Panc1 (cell line): ENCODE results near the gene OR51I2. TPM values are rescaled to one million over a fixed set of nuclear protein-coding genes. Genes with fewer than 3 reads are reported as not detected.

Source experiments
- ATAC-seq: fragments of 200-7000 bp; cut with Tn5 transposase; 2 replicates; pipeline ENCODE4 v1.9.1; 2020; ENCODE audit warnings: mild to moderate bottlenecking, moderate library complexity
- BruUV-seq: library from RNA; stranded (reverse); fragments of 400-500 nt; replicated peaks from 2 replicates; lab custom pipeline; 2021; lab: Mats Ljungman, UMichigan
- CTCF ChIA-PET: fragments of 300-600 bp; sonication (Branson Sonifier 250); formaldehyde crosslinking; loops from one replicate; lab custom pipeline; 2022; ENCODE audit warnings: antibody characterized with exemption; lab: Charles Lee
- POLR2A ChIA-PET: fragments of 300-600 bp; sonication (Branson Sonifier 250); formaldehyde crosslinking; loops from one replicate; lab custom pipeline; 2022; ENCODE audit warnings: antibody characterized with exemption; lab: Charles Lee
- DNase-seq: peaks from one replicate; pipeline ENCODE4 v3.0.0-alpha.2; 2010; ENCODE audit warnings: low read depth, low spot score
- H3K27ac ChIP-seq: 2 replicates; pipeline ENCODE4 v1.5.1; 2011; ENCODE audit warnings: mild to moderate bottlenecking, low read length, inconsistent platforms
- H3K27me3 ChIP-seq: fragments of 200-500 bp; sonication (Bioruptor generic); 2 replicates; pipeline ENCODE4 v1.6.0; 2014; ENCODE audit warnings: low read length, inconsistent platforms; ENCODE audit not compliant: control insufficient read depth, insufficient read depth
- H3K36me3 ChIP-seq: fragments of 200-500 bp; sonication (Bioruptor generic); 2 replicates; pipeline ENCODE4 v1.5.1; 2014; ENCODE audit warnings: inconsistent platforms, mild to moderate bottlenecking, low read length, moderate library complexity; ENCODE audit not compliant: control insufficient read depth, insufficient read depth
- H3K4me1 ChIP-seq: 2 replicates; pipeline ENCODE4 v1.5.1; 2011; ENCODE audit warnings: inconsistent platforms, mild to moderate bottlenecking, low read length, moderate library complexity; ENCODE audit not compliant: control insufficient read depth, insufficient read depth
- H3K4me3 ChIP-seq, 2 experiments: 2 replicates each; pipeline ENCODE4 v1.5.1; 2011 to 2012; ENCODE audit warnings: low read depth in 2 of 2, low read length in 2 of 2, mild to moderate bottlenecking in 2 of 2, inconsistent platforms in 1 of 2, moderate library complexity in 1 of 2
- H3K9me3 ChIP-seq: fragments of 200-500 bp; sonication (Bioruptor generic); 2 replicates; pipeline ENCODE4 v1.5.1; 2014; ENCODE audit warnings: low read depth, mild to moderate bottlenecking, inconsistent platforms, low read length, moderate library complexity; ENCODE audit not compliant: control insufficient read depth, insufficient read depth
- POLR2AphosphoS5 ChIP-seq: IDR thresholded peaks from 2 replicates; pipeline ENCODE4 v1.6.1; 2012; ENCODE audit warnings: mild to moderate bottlenecking, low read depth, low read length, moderate library complexity
- SIN3A ChIP-seq: IDR thresholded peaks from 2 replicates; pipeline ENCODE4 v1.6.1; 2012; ENCODE audit warnings: low read depth, mild to moderate bottlenecking, low read length, moderate library complexity, borderline replicate concordance; ENCODE audit not compliant: insufficient read depth
- TCF7L2 ChIP-seq: IDR thresholded peaks from 2 replicates; pipeline ENCODE4 v1.6.1; 2011; ENCODE audit warnings: mild to moderate bottlenecking, low read depth, low read length, inconsistent platforms
- in situ Hi-C: cut with HindIII; loops from 2 replicates; pipeline ENCODE4 v1.10.0; 2016; ENCODE audit warnings: low sequenced_read_pairs, low pct_unique_long_range_greater_than_20kb
- intact Hi-C: fragments of 100-400 bp; cut with micrococcal nuclease; formaldehyde crosslinking; loops from one replicate; pipeline ENCODE4 v1.10.0; 2022; ENCODE audit not compliant: unreplicated experiment
- total RNA-seq: library from RNA; stranded (reverse); gene quantifications from one replicate; pipeline ENCODE4 v1.2.1, GENCODE V29; 2021; ENCODE audit not compliant: unreplicated experiment
- TF ChIP-seq, protein P1 (sequence below), 2 experiments: IDR thresholded peaks; 2 replicates each; pipeline ENCODE4 v1.6.1; 2011 to 2012; ENCODE audit warnings: low read depth in 2 of 2, control low read depth in 1 of 2, low read length in 1 of 2, mild to moderate bottlenecking in 1 of 2, moderate library complexity in 1 of 2; ENCODE audit not compliant: insufficient read depth in 1 of 2
- TF ChIP-seq, protein P2 (sequence below): fragments of 450-650 bp; IDR thresholded peaks from 2 replicates; pipeline ENCODE4 v1.5.1; 2017; ENCODE audit warnings: mild to moderate bottlenecking

The OR51I2 gene
- total RNA-seq, 1 experiment from 2014 or later = not detected

DNA sequence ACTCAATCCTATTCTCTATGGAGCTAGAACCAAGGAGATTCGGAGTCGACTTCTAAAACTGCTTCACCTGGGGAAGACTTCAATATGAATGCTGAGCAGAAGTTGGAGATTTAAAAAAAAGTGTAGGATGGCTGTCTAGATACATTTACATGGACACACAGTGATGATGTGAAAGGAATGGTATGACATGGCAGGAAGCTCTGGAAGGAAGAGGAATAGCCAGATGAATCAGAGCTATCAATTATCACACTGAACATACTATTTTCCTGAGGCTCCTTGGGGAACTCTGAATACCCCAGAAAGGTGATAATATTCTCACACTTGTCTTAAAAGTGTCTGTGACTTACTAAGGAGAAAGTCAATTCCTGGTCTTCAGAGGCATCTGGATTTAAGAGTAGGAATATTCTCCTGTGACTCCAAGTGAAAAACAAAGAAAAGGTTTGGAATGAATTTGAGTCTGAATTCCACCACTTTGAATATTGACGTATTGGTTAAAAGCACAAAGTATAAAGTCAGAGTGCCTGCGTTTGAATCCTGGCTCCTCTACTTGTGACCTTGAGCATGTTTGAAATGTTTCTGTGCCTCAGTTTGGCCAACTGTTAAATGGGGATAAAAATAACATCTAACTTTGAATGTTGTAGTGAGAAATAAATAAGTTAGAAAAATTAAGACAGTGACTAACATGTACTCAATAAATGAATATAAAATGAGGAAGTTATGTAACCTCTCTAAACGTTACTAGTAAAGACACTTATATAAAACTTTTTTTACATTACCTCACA, 40.6 kb downstream of the OR51I2 start:
- in situ Hi-C loops = no loop called here
- no peak overlapping the region for H3K27ac ChIP-seq
- DNase-seq = no peak

GRCh38 chr11:5499671-5500070, 50.5 kb downstream of the OR51I2 start:
- H3K4me1 ChIP-seq = no peaks in the 10 kb centered on the region
- in situ Hi-C loops = no loop called here
- no peak overlapping the region for H3K27ac ChIP-seq

More for the DNA sequence above, 40.6 kb downstream of the OR51I2 start:
- TF ChIP-seq TCF7L2 (no peak), POLR2AphosphoS5 (no peak), SIN3A (no peak)
- TF ChIP-seq, protein P1, sequence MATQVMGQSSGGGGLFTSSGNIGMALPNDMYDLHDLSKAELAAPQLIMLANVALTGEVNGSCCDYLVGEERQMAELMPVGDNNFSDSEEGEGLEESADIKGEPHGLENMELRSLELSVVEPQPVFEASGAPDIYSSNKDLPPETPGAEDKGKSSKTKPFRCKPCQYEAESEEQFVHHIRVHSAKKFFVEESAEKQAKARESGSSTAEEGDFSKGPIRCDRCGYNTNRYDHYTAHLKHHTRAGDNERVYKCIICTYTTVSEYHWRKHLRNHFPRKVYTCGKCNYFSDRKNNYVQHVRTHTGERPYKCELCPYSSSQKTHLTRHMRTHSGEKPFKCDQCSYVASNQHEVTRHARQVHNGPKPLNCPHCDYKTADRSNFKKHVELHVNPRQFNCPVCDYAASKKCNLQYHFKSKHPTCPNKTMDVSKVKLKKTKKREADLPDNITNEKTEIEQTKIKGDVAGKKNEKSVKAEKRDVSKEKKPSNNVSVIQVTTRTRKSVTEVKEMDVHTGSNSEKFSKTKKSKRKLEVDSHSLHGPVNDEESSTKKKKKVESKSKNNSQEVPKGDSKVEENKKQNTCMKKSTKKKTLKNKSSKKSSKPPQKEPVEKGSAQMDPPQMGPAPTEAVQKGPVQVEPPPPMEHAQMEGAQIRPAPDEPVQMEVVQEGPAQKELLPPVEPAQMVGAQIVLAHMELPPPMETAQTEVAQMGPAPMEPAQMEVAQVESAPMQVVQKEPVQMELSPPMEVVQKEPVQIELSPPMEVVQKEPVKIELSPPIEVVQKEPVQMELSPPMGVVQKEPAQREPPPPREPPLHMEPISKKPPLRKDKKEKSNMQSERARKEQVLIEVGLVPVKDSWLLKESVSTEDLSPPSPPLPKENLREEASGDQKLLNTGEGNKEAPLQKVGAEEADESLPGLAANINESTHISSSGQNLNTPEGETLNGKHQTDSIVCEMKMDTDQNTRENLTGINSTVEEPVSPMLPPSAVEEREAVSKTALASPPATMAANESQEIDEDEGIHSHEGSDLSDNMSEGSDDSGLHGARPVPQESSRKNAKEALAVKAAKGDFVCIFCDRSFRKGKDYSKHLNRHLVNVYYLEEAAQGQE (IDR thresholded peaks at IDR 0.05; ENCODE audit: insufficient read depth in 1 of 2, low read depth in 2 of 2, low read length in 1 of 2) = no peak
- TF ChIP-seq, protein P2, sequence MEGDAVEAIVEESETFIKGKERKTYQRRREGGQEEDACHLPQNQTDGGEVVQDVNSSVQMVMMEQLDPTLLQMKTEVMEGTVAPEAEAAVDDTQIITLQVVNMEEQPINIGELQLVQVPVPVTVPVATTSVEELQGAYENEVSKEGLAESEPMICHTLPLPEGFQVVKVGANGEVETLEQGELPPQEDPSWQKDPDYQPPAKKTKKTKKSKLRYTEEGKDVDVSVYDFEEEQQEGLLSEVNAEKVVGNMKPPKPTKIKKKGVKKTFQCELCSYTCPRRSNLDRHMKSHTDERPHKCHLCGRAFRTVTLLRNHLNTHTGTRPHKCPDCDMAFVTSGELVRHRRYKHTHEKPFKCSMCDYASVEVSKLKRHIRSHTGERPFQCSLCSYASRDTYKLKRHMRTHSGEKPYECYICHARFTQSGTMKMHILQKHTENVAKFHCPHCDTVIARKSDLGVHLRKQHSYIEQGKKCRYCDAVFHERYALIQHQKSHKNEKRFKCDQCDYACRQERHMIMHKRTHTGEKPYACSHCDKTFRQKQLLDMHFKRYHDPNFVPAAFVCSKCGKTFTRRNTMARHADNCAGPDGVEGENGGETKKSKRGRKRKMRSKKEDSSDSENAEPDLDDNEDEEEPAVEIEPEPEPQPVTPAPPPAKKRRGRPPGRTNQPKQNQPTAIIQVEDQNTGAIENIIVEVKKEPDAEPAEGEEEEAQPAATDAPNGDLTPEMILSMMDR = no peak
- Histone ChIP-seq H3K4me1 (no peaks in the 10 kb centered on the region), H3K4me3 (no peak overlapping the region), H3K27me3 (peaks cover 7% of the 10 kb centered on the region), H3K36me3 (no peaks in the 10 kb centered on the region), H3K9me3 (no peaks in the 10 kb centered on the region)
- no TSS peak for BruUV-seq
- CTCF ChIA-PET = no interaction called here
- ATAC-seq = no peak
- POLR2A ChIA-PET = no interaction called here
- intact Hi-C loops = no loop called here

More at GRCh38 chr11:5499671-5500070, 50.5 kb downstream of the OR51I2 start:
- Histone ChIP-seq H3K4me3 (no peak overlapping the region), H3K27me3 (0 out of 2 replicates have a peak, but pooled peaks cover 2% of the 10 kb centered on the region), H3K9me3 (no peaks in the 10 kb centered on the region), H3K36me3 (no peaks in the 10 kb centered on the region)
- no TSS peak for BruUV-seq
- TF ChIP-seq, protein P1 (IDR thresholded peaks at IDR 0.05; ENCODE audit: insufficient read depth in 1 of 2, low read depth in 2 of 2, low read length in 1 of 2) = no peak
- no peak for TF ChIP-seq POLR2AphosphoS5
- TF ChIP-seq, protein P2 = no peak
- no peak for TF ChIP-seq TCF7L2
- no peak for TF ChIP-seq SIN3A
- DNase-seq (no peak), ATAC-seq (no peak)
- ChIA-PET POLR2A (no interaction called here), CTCF (no interaction called here)
- intact Hi-C loops = no loop called here
